Cardiac fibroblast (primary cell): ENCODE measurements around the gene ARHGAP6.
A peak's percentile ranks its signal among the peaks of the same experiment; 100 is the strongest.

Experiments
- DNase-seq, 2 donors: peaks; one replicate each; pipeline versions ENCODE4 v3.0.0 to v3.0.0-alpha.2; 2010; ENCODE audit warnings: low read depth in 2 of 2
- H3K4me3 ChIP-seq, 2 donors: replicated peaks in 1 of 2; 1 replicate in 1 of 2; 2 replicates in 1 of 2; pipeline ENCODE4 v1.5.1; 2011; ENCODE audit warnings: low read depth in 2 of 2, low read length in 2 of 2, mild to moderate bottlenecking in 2 of 2, moderate library complexity in 1 of 2
- CTCF ChIP-seq: IDR thresholded peaks from one replicate; pipeline ENCODE4 v1.5.1; 2011; ENCODE audit warnings: low read depth, mild to moderate bottlenecking, low read length, inconsistent platforms

ARHGAP6 gene

GRCh38 chrX:11351375-11352295 lies 314.1 kb downstream of the ARHGAP6 start:
- peak; percentile 75 to 91 for DNase-seq
- no peak for TF ChIP-seq CTCF

GRCh38 chrX:11349661-11350337 lies 315.9 kb downstream of the ARHGAP6 start:
- no peak for DNase-seq
- H3K4me3 ChIP-seq, result no peak overlapping the region
- no peak for TF ChIP-seq CTCF

More at GRCh38 chrX:11351375-11352295, 314.1 kb downstream of the ARHGAP6 start:
- H3K4me3 ChIP-seq, result no peak overlapping the region

DNA sequence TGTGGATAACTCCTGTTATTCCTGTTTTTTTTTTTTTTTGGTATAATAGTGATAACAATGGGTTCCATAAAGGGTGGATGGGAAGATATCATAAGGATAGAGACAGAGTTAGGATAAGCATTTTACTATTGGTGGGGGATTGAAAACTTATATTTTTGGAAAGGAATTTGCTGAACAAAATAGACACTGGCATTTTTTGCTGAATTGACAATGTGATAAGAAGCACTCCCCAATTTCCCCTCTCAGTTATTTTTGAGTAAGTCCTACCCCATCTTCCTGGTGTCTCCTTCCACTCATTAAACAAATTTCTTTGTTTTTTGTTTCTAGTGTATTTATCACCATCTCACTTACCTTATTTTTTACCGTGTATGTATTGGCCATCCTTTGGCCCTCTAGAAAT lies 316.7 kb downstream of the ARHGAP6 start:
- H3K4me3 ChIP-seq, result no peak overlapping the region
- TF ChIP-seq CTCF, result no peak
- DNase-seq, result no peak

GRCh38 chrX:11347300-11347699 lies 318.4 kb downstream of the ARHGAP6 start:
- TF ChIP-seq CTCF, result no peak
- no peak overlapping the region for H3K4me3 ChIP-seq
- no peak for DNase-seq

GRCh38 chrX:11346121-11346682 lies 319.5 kb downstream of the ARHGAP6 start:
- DNase-seq, result peak in 1 of 2 donors; percentile 45
- H3K4me3 ChIP-seq, result no peak overlapping the region
- no peak for TF ChIP-seq CTCF

DNA sequence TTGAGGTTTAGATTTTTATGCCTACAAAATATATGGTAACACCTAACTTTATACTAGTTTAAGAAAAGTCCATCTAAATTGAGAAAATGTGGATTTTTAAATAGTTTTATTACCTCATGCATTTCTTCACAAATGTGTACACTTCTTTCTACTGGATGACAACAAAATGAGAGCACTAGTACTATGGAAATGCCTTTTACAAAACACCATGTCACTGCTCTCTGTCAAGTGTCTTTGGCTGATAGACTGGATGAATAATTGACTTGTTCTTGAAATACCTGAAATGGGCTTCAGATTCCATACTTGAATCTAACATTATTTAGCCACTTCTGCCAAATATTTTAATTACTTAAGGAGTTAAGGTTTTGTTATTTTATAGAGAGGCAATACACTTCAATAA lies 323.0 kb downstream of the ARHGAP6 start:
- no peak for DNase-seq
- no peak overlapping the region for H3K4me3 ChIP-seq
- no peak for TF ChIP-seq CTCF
